K562 (cell line): ENCODE measurements around the gene FHIT. TPM values are rescaled to one million over a fixed set of nuclear protein-coding genes. Genes with fewer than 3 reads are reported as not detected.

Source experiments
- ASH1L ChIP-seq: fragments of 450-650 bp; IDR thresholded peaks from 2 replicates; pipeline ENCODE4 v1.6.1; 2018; ENCODE audit warnings: borderline replicate concordance, mild to moderate bottlenecking, low read depth; ENCODE audit not compliant: partially characterized antibody
- CREM ChIP-seq: IDR thresholded peaks from 2 replicates; pipeline ENCODE4 v1.6.1; 2014; ENCODE audit warnings: antibody characterized with exemption, low read depth
- GTF2F1 ChIP-seq: IDR thresholded peaks from 2 replicates; pipeline ENCODE4 v1.6.1; 2011; ENCODE audit warnings: low read depth, low read length, improper control_type of control experiment
- HINFP ChIP-seq: fragments of 450-650 bp; conservative IDR thresholded peaks from 2 replicates; pipeline ENCODE4 v1.6.1; 2016; ENCODE audit warnings: missing genetic modification characterization, low read depth, mild to moderate bottlenecking, control low read depth, missing compliant biosample characterization
- IRF2 ChIP-seq: sonication (generic); formaldehyde crosslinking; IDR thresholded peaks from 2 replicates; pipeline ENCODE4 v1.8.1; 2022; ENCODE audit warnings: mild to moderate bottlenecking, missing genetic modification reagents
- JUNB ChIP-seq: fragments of 450-650 bp; formaldehyde crosslinking; conservative IDR thresholded peaks from 2 replicates; pipeline ENCODE4 v1.4.0; 2020; ENCODE audit warnings: mild to moderate bottlenecking
- KLF1 ChIP-seq: fragments of 450-650 bp; IDR thresholded peaks from 2 replicates; pipeline ENCODE4 v1.6.1; 2016; ENCODE audit warnings: missing genetic modification characterization, missing compliant biosample characterization
- KLF6 ChIP-seq: fragments of 250-450 bp; sonication (Bioruptor Pico); IDR thresholded peaks from 2 replicates; pipeline ENCODE4 v1.4.0; 2020; ENCODE audit warnings: mild to moderate bottlenecking, moderate library complexity, borderline replicate concordance
- L3MBTL2 ChIP-seq: fragments of 450-650 bp; IDR thresholded peaks from 2 replicates; pipeline ENCODE4 v1.6.1; 2016; ENCODE audit warnings: mild to moderate bottlenecking, moderate library complexity
- RBM15 ChIP-seq: fragments of 200-400 bp; formaldehyde crosslinking; IDR thresholded peaks from 2 replicates; pipeline ENCODE4 v1.6.1; 2018; ENCODE audit warnings: mild to moderate bottlenecking, low read length, moderate library complexity; ENCODE audit not compliant: insufficient read depth
- RBM25 ChIP-seq: fragments of 200-400 bp; formaldehyde crosslinking; IDR thresholded peaks from 2 replicates; pipeline ENCODE4 v1.6.1; 2018; ENCODE audit warnings: low read length, low read depth, moderate library complexity; ENCODE audit not compliant: severe bottlenecking
- TFE3 ChIP-seq: fragments of 450-650 bp; formaldehyde crosslinking; IDR thresholded peaks from 2 replicates; pipeline ENCODE4 v1.4.0; 2020; ENCODE audit warnings: mild to moderate bottlenecking, mixed read lengths
- THAP7 ChIP-seq: fragments of 250-450 bp; sonication (Bioruptor Pico); IDR thresholded peaks from 2 replicates; pipeline ENCODE4 v1.5.0; 2021
- ZFP30 ChIP-seq: fragments of 250-450 bp; sonication (Bioruptor Pico); IDR thresholded peaks from 2 replicates; pipeline ENCODE4 v1.8.0; 2022; ENCODE audit warnings: moderate library complexity, mild to moderate bottlenecking, inconsistent platforms, borderline replicate concordance
- ZNF324 ChIP-seq: fragments of 250-450 bp; sonication (Bioruptor Pico); IDR thresholded peaks from 2 replicates; pipeline ENCODE4 v1.4.0; 2020; ENCODE audit warnings: mild to moderate bottlenecking
- ZNF589 ChIP-seq: fragments of 200-800 bp; sonication (Bioruptor generic); IDR thresholded peaks from 2 replicates; pipeline ENCODE4 v1.6.1; 2016; ENCODE audit warnings: low read depth, missing genetic modification characterization, missing compliant biosample characterization
- ZNF644 ChIP-seq: fragments of 200-800 bp; sonication (Bioruptor generic); IDR thresholded peaks from 2 replicates; pipeline ENCODE4 v1.6.1; 2016; ENCODE audit warnings: low read depth, missing genetic modification characterization, missing compliant biosample characterization
- polyA plus RNA-seq, 8 experiments: library from polyadenylated mRNA; depleted of rRNA in 4 of 8; stranded (reverse) in 5 of 8; unstranded in 3 of 8; fragments of >200 nt; fragmentation: Nextera tagmentation in 2 of 8; fragmentation: Illumina TruSeq in 1 of 8; extraction: Ambion mirVana in 2 of 8; extraction: Trizol in 1 of 8; gene quantifications; 2 replicates each; pipeline versions ENCODE4 v1.2.1 to v1.2.3, GENCODE V29; 2011 to 2014; ENCODE audit warnings: inconsistent platforms in 1 of 8, missing spikeins in 1 of 8
- total RNA-seq, 7 experiments: library from RNA; depleted of rRNA in 6 of 7; stranded (reverse); fragments of >200 nt in 6 of 7; fragmentation: Illumina TruSeq in 2 of 7; extraction: Trizol in 2 of 7; gene quantifications; 2 replicates each; pipeline versions ENCODE4 v1.2.1 to v1.2.3, GENCODE V29; 2011 to 2021; ENCODE audit warnings: low replicate concordance in 1 of 7
- TF ChIP-seq, protein P1 (sequence below): fragments of 450-650 bp; IDR thresholded peaks from 2 replicates; pipeline ENCODE4 v1.6.1; 2018; ENCODE audit not compliant: partially characterized antibody
- TF ChIP-seq, protein P2 (sequence below): sonication (generic); IDR thresholded peaks from 2 replicates; pipeline ENCODE4 v1.6.1; 2016

The FHIT gene
- total and polyA plus RNA-seq, 9 of the 15 experiments (the other 6 are each of a cell fraction or from before 2014, with no cell fraction given), result 1.7 to 9.1 (median 4.3) TPM

- TF ChIP-seq, protein P1, sequence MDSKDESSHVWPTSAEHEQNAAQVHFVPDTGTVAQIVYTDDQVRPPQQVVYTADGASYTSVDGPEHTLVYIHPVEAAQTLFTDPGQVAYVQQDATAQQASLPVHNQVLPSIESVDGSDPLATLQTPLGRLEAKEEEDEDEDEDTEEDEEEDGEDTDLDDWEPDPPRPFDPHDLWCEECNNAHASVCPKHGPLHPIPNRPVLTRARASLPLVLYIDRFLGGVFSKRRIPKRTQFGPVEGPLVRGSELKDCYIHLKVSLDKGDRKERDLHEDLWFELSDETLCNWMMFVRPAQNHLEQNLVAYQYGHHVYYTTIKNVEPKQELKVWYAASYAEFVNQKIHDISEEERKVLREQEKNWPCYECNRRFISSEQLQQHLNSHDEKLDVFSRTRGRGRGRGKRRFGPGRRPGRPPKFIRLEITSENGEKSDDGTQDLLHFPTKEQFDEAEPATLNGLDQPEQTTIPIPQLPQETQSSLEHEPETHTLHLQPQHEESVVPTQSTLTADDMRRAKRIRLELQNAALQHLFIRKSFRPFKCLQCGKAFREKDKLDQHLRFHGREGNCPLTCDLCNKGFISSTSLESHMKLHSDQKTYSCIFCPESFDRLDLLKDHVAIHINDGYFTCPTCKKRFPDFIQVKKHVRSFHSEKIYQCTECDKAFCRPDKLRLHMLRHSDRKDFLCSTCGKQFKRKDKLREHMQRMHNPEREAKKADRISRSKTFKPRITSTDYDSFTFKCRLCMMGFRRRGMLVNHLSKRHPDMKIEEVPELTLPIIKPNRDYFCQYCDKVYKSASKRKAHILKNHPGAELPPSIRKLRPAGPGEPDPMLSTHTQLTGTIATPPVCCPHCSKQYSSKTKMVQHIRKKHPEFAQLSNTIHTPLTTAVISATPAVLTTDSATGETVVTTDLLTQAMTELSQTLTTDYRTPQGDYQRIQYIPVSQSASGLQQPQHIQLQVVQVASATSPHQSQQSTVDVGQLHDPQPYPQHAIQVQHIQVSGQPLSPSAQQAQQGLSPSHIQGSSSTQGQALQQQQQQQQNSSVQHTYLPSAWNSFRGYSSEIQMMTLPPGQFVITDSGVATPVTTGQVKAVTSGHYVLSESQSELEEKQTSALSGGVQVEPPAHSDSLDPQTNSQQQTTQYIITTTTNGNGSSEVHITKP, result peak; percentile 27
- peak; percentile 53 for TF ChIP-seq CREM
- TF ChIP-seq ZNF589 (CRISPR knock-in tag), result 0 out of 2 replicates have a peak, but pooled peaks have one; percentile 38
- TF ChIP-seq RBM15, result no peak
- no peak for TF ChIP-seq ZFP30
- no peak for TF ChIP-seq TFE3 (CRISPR knock-in tag)
- no peak for TF ChIP-seq GTF2F1
- peak; percentile 84 for TF ChIP-seq ASH1L
- no peak for TF ChIP-seq HINFP (tag)
- TF ChIP-seq RBM25, result peak; percentile 73
- no peak for TF ChIP-seq JUNB (CRISPR knock-in tag)
- no peak for TF ChIP-seq THAP7
- no peak for TF ChIP-seq ZNF324
- no peak for TF ChIP-seq ZNF644
- no peak for TF ChIP-seq L3MBTL2
- TF ChIP-seq IRF2, result no peak
- no peak for TF ChIP-seq KLF1
- TF ChIP-seq, protein P2, sequence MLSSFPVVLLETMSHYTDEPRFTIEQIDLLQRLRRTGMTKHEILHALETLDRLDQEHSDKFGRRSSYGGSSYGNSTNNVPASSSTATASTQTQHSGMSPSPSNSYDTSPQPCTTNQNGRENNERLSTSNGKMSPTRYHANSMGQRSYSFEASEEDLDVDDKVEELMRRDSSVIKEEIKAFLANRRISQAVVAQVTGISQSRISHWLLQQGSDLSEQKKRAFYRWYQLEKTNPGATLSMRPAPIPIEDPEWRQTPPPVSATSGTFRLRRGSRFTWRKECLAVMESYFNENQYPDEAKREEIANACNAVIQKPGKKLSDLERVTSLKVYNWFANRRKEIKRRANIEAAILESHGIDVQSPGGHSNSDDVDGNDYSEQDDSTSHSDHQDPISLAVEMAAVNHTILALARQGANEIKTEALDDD, result no peak
- no peak for TF ChIP-seq KLF6 (CRISPR knock-in tag)
These were observed at the start of gene FHIT (continued) for GRCh38 chr3:61251174-61251972.
